Mesothelial cell of epicardium (in vitro differentiated cells): ENCODE measurements around the gene CFAP97D2. TPM values are rescaled to one million over a fixed set of nuclear protein-coding genes. Genes with fewer than 3 reads are reported as not detected.

Experiments
- DNase-seq, 2 experiments: peaks; one replicate each; pipeline ENCODE4 v3.0.0; 2021; ENCODE audit warnings: low spot score in 2 of 2; ENCODE audit not compliant: unreplicated experiment in 2 of 2
- H3K27ac Mint-ChIP-seq: 2 replicates; pipeline ENCODE4 v1.8.0; 2021; ENCODE audit warnings: mixed read lengths
- H3K27me3 Mint-ChIP-seq: 2 replicates; pipeline ENCODE4 v1.8.0; 2021; ENCODE audit warnings: low read depth, mixed read lengths
- H3K36me3 Mint-ChIP-seq: 2 replicates; pipeline ENCODE4 v1.8.0; 2021; ENCODE audit warnings: mixed read lengths
- H3K4me1 Mint-ChIP-seq: 2 replicates; pipeline ENCODE4 v1.8.0; 2021; ENCODE audit warnings: mixed read lengths
- H3K4me3 Mint-ChIP-seq: 2 replicates; pipeline ENCODE4 v1.8.0; 2021; ENCODE audit warnings: mild to moderate bottlenecking, moderate library complexity, mixed read lengths
- H3K9me3 Mint-ChIP-seq: 2 replicates; pipeline ENCODE4 v1.8.0; 2021; ENCODE audit warnings: mixed read lengths
- total RNA-seq: library from RNA; stranded (reverse); gene quantifications from 3 replicates; pipeline ENCODE4 v1.2.1, GENCODE V29; 2021
- TF ChIP-seq, protein P1 (sequence below): fragments of 200-600 bp; sonication (generic); IDR thresholded peaks from one replicate; pipeline ENCODE4 v1.5.0; 2021; ENCODE audit warnings: antibody characterized with exemption; ENCODE audit not compliant: unreplicated experiment

The CFAP97D2 gene
- total RNA-seq, 1 donor from 2014 or later: not detected

GRCh38 chr13:114256547-114256946, 77.5 kb downstream of the CFAP97D2 start:
- Mint-ChIP-seq H3K27me3 (no peaks in the 10 kb centered on the region), H3K27ac (no peak overlapping the region), H3K9me3 (no peaks in the 10 kb centered on the region), H3K36me3 (peaks cover 54% of the 10 kb centered on the region), H3K4me1 (no peaks in the 10 kb centered on the region), H3K4me3 (no peak overlapping the region)
- DNase-seq: no peak
- TF ChIP-seq, protein P1, sequence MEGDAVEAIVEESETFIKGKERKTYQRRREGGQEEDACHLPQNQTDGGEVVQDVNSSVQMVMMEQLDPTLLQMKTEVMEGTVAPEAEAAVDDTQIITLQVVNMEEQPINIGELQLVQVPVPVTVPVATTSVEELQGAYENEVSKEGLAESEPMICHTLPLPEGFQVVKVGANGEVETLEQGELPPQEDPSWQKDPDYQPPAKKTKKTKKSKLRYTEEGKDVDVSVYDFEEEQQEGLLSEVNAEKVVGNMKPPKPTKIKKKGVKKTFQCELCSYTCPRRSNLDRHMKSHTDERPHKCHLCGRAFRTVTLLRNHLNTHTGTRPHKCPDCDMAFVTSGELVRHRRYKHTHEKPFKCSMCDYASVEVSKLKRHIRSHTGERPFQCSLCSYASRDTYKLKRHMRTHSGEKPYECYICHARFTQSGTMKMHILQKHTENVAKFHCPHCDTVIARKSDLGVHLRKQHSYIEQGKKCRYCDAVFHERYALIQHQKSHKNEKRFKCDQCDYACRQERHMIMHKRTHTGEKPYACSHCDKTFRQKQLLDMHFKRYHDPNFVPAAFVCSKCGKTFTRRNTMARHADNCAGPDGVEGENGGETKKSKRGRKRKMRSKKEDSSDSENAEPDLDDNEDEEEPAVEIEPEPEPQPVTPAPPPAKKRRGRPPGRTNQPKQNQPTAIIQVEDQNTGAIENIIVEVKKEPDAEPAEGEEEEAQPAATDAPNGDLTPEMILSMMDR: no peak

GRCh38 chr13:114257014-114257413, 78.0 kb downstream of the CFAP97D2 start:
- Mint-ChIP-seq H3K36me3 (peaks cover 55% of the 10 kb centered on the region), H3K27me3 (no peaks in the 10 kb centered on the region), H3K4me1 (no peaks in the 10 kb centered on the region), H3K4me3 (no peak overlapping the region), H3K27ac (no peak overlapping the region), H3K9me3 (no peaks in the 10 kb centered on the region)
- DNase-seq: no peak
- TF ChIP-seq, protein P1: no peak

DNA sequence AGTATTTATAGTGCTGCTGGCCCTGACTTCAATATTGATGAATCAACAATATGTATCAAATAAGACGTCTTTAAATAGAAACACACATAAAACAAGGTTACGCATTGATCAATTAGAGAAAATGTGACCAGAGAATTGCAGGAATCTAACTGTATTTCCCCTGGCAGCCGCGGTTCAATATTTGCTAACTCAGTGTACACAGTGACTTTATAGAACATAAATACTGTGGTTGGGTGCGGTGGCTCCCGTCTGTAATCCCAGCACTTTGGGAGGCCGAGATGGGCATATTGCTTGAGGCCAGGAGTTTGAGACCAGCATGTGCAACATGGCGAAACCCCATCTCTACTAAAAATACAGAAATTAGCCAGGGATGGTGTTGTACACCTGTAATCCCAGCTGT, 79.5 kb downstream of the CFAP97D2 start:
- Mint-ChIP-seq H3K4me1 (no peaks in the 10 kb centered on the region), H3K36me3 (peaks cover 56% of the 10 kb centered on the region), H3K27ac (no peak overlapping the region)

GRCh38 chr13:114259374-114259773, 80.3 kb downstream of the CFAP97D2 start:
- Mint-ChIP-seq H3K4me1 (no peaks in the 10 kb centered on the region), H3K27me3 (no peaks in the 10 kb centered on the region), H3K36me3 (peaks cover 56% of the 10 kb centered on the region), H3K9me3 (no peaks in the 10 kb centered on the region), H3K4me3 (no peak overlapping the region), H3K27ac (no peak overlapping the region)
- no peak for DNase-seq
- TF ChIP-seq, protein P1: no peak

More for the DNA sequence above, 79.5 kb downstream of the CFAP97D2 start:
- Mint-ChIP-seq H3K27me3 (no peaks in the 10 kb centered on the region), H3K4me3 (no peak overlapping the region), H3K9me3 (no peaks in the 10 kb centered on the region)
- TF ChIP-seq, protein P1: no peak
- DNase-seq: no peak

DNA sequence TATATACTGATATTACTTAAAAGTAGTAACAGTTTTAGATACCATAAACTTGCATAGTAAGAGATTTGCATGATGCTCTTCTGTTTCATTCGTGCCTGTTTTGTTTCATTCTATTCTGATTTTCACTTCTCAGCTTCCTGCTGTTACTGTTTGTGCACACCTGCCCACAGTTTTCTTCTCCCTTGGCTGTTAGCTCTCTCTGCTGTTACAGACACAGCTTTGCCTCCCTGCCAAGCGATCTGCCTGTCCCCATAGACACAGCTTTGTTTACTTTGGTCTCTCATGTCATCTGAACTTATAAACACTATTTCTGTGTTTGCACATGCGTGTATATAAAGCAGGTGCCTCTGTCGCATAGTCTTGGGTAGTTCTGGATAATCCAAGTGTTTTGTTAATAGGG, 80.9 kb downstream of the CFAP97D2 start:
- Mint-ChIP-seq H3K9me3 (no peaks in the 10 kb centered on the region), H3K27me3 (no peaks in the 10 kb centered on the region), H3K4me1 (no peaks in the 10 kb centered on the region), H3K27ac (no peak overlapping the region), H3K4me3 (no peak overlapping the region), H3K36me3 (peaks cover 53% of the 10 kb centered on the region)
- DNase-seq: no peak
- TF ChIP-seq, protein P1: no peak

- Mint-ChIP-seq H3K27ac (no peak overlapping the region), H3K4me3 (no peak overlapping the region)
Observed at GRCh38 chr13:114260814-114261213, 81.8 kb downstream of the CFAP97D2 start.

More at GRCh38 chr13:114260814-114261213, 81.8 kb downstream of the CFAP97D2 start:
- TF ChIP-seq, protein P1: no peak
- peaks cover 54% of the 10 kb centered on the region for H3K36me3 Mint-ChIP-seq
- H3K4me1 Mint-ChIP-seq: no peaks in the 10 kb centered on the region
- no peak for DNase-seq
- no peaks in the 10 kb centered on the region for H3K9me3 Mint-ChIP-seq
- H3K27me3 Mint-ChIP-seq: no peaks in the 10 kb centered on the region
